Heart left ventricle (tissue), 13 donors: Measurements from ENCODE around the gene GAGE12E.
"Not testable (repeated sequence)": the region's sequence is repeated elsewhere in the genome, so short reads cannot be mapped to it uniquely, and the experiment has no call there.

ENCODE experiments used
- CTCF ChIP-seq, 12 donors: fragments of 200-600 bp; sonication (generic) in 4 of 12; IDR thresholded peaks; one replicate each; pipeline versions ENCODE4 v1.5.0 to v1.8.0; 2018 to 2022; ENCODE audit warnings: antibody characterized with exemption in 12 of 12, mild to moderate bottlenecking in 5 of 12
- POLR2A ChIP-seq, 2 donors: fragments of 450-650 bp; IDR thresholded peaks; one replicate each; pipeline ENCODE4 v1.6.1; 2017; ENCODE audit warnings: antibody characterized with exemption in 2 of 2, mild to moderate bottlenecking in 2 of 2, moderate library complexity in 2 of 2
- donor health status: ischemic (EF 13 %, LVEDD 7.1; RV severe dilation, severe dysfunction).
- donor health status: DM: no; HTN: yes; CAD: no.
- donor health status: DM: no; HTN: no; CAD: no.
- donor health status: ischemic (EF 25% LVEDD 6.9; RV normal size, moderate dysfunction).
- donor health status: ischemic (EF 25% LVEDD 5.7; RV mildly dilated, moderate dysfunction).
- donor health status: ischemic (EF 35%, LVEDD 5.7; RV mildly dilated, moderate dysfunction).
- donor health status: nonischemic (EF 11% LVEDD 7.7; RV severe dilation, severe dysfunction).
- donor health status: DM: yes; HTN: yes; CAD: no.
- donor health status: PGD.
- donor health status: ischemic (EF 29% LVEDD 5.4; RV normal size, mild dysfunction).
- donor health status: nonischemic (EF 23%, LVEDD 6.1; RV moderate dilation, normal function).

GRCh38 chrX:49570100-49570499 is 19.0 kb downstream of the GAGE12E start, which contains the start of gene GAGE12G:
- TF ChIP-seq CTCF, POLR2A (IDR thresholded peaks at IDR 0.05): not testable (repeated sequence)
